Right lung (tissue), 5 donors: ENCODE results near the gene JMJD1C. TPM values are rescaled to one million over a fixed set of nuclear protein-coding genes. Genes with fewer than 3 reads are reported as not detected.
"Not testable (repeated sequence)": the region's sequence is repeated elsewhere in the genome, so short reads cannot be mapped to it uniquely, and the experiment has no call there.

Source experiments
- DNase-seq, 2 donors: peaks; one replicate each; pipeline ENCODE4 v3.0.0-alpha.2; 2013
- polyA plus RNA-seq, 5 donors: library from polyadenylated mRNA; unstranded; fragments of 120-200 nt; gene quantifications; one replicate each; pipeline versions ENCODE4 v1.2.1 to v1.2.3, GENCODE V29; 2013; ENCODE audit warnings: inconsistent platforms in 1 of 5, low replicate concordance in 1 of 5; ENCODE audit not compliant: insufficient read length in 5 of 5, insufficient read depth in 1 of 5

JMJD1C gene
- polyA plus RNA-seq, 5 donors = 72.1 to 130 (median 102) TPM

DNA sequence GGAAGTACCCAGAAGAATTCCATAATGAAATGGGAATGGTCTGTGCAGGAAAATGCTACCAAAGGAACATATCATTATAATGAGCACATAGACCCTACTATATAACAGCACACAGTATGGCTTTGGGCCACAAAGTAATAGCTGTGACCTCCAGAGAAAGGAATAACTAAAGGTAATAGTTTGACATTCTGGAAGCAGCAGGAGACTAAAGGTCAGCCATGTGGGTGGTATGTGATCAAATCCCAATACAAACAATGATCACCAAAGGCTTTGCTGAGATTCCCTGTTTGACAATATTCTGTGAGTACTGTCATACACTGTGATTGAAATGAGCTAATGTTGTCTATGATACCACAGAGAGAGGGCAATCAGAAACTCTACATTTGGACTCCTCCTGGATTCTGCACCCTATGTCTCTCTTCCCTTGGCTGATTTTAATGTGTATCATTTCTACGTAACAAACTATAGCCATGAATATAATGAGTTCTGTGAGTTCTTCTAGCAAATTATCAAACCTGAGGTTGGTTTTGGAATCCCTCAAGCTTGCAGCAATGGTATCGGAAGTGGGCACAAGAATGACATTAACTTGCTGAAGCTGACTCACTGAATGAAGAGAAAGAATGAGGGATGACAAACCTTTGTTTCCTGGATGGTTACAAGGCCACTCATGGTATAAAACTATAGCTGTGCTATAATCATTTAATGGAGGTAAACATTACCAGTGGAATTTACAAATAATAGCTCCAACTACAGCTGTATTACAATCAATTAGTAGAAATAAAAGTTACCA, 99.6 kb downstream of the JMJD1C start:
- DNase-seq = no peak

DNA sequence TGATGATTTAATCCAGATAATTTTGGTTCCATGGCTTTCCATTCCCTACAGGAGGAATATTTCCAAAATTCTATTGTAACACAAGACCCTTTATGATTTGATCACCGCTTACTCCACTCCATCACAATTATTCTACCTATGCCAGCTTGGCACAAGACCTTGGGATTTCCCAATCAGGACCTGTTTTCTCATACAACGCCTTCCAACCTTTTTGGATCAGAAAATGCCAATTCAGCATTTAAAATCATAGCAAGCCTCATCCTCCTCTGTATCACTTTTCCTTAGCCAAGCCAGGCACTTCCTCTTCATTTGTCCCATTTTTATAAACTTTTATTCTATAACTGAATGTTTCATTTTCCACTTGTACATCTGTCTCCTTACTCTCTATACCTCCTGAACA, 100.9 kb downstream of the JMJD1C start:
- DNase-seq = no peak

DNA sequence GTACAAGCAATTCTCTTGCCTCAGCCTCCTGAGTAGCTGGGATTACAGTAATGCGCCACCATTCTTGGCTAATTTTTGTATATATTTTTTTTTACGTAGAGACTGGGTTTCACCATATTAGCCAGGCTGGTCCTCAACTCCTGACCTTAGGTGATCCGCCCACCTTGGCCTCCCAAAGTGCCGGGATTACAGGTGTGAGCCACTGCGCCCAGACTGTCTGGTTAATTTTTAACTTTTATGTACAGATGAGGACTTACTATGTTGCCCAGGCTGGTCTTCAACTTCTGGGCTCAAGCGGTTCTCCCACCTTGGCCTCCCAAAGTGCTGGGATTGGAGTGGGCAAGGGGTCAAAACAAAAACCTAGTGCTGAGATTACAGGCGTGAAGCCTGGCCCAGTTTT, 101.8 kb downstream of the JMJD1C start:
- no peak for DNase-seq

DNA sequence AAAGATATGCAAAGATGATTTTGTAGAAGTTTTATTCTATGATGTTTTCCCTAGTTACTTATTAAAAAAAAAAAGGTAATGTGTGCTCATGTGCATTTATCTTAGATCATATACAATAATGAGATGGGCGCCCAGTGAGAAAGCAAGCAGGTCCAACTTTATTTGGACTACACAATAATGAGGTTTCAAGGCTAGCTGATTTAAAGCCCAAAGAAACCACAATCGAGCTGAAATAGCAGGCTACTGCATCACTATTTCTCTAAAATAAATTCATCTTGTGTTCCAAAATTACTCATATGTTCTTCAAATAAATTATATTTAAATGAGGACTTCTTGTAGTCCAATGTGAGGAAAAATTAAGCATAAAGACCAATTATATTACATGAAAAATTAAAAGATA, 110.1 kb downstream of the JMJD1C start:
- no peak for DNase-seq

DNA sequence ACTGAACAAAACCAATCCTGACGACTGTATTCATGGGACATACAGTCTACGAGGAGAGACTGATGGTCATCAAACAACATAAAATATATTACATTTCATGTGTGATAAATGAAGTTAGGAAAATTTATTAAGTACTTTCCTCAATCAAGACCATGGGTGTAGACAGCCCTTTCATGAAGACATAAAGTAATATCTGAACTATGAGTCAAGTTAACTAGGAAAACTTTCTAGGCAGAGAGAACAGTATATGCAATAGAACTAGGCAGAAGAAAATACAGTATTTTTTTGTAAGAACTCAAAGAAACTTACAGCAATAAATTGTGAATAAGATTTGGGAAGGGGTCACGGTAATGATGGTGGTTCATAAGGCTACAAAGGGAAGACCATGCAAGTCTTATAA, 112.8 kb downstream of the JMJD1C start:
- no peak for DNase-seq

DNA sequence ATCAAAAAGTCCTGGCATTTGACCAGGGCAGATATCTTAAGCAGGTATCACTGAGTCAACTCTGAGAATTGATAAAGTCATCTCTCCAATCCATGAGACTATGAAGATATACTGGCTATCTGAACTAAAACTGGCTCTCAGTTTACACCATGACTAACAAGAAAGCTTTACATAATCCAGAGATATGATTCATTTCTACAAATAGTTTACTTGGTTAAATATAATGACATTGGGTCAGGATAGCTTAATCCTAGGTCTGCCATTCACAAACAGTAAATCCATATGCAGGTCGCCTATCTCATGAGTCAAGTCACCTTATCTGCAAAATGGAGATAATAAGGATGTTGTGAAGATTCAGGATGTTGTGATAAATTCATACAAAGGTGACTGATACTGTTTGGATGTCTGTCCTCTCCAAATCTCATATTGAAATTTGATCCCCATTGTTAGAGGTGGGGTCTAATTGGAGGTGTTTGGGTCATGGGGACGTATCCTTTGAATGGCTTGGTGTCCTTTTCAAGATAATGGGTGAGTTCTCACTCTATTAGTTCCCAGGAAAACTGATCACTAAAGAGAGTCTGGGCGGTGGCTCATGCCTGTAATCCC, 117.4 kb downstream of the JMJD1C start:
- DNase-seq = no peak

DNA sequence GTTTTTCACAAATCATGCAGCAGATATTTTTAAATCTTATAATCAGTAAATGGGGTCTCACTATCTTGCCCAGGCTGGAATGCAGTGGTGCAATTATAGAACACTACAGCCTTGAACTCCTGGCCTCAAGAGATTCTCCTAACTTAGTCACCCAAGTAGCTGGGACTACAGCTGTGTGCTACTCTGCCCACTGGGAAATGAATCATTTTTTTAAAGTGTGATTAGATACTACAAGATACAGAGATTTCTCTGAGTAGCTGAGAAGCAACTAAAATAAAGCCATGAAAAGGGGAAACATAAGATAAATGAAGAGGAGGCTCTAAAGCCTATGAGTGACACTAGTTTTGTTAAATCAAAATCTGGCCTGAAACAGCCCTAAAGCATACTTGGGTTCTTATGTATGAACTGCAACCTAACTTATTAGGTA, 119.7 kb downstream of the JMJD1C start:
- DNase-seq = no peak

DNA sequence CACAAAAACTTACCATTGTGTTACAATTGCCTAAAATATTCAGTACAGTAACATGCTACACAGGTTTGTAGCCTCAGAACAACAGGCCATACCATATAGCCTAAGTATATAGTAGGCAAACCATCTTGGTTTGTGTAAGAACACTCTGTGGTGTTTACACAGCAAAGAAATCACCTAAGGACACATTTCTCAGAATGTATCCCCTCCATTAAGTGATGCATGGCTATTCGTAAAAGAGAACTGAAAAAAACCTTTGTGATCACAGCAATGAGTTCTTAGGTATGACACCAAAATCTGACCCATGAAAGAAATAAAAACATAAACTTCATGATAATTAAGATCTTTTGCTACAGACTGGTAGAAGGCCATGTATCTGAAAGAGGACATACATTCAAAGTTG, 121.5 kb downstream of the JMJD1C start:
- no peak for DNase-seq

DNA sequence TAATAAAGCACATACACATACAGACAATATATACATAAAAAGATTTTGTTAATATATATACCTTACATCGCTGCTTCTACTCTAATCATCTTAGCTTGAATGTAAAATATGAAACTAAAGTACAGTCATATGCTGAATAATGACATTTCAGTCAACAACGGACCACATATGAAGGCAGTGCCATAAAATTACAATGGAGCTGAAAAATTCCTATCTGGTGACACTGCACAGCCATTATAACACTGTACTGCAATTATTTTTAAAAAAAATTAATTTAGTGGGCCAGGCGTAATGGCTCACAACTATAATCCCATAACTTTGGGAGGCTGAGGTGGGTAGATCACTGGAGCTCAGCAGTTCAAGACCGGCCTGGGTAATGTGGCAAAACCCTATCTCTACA, 122.3 kb downstream of the JMJD1C start:
- no peak for DNase-seq

DNA sequence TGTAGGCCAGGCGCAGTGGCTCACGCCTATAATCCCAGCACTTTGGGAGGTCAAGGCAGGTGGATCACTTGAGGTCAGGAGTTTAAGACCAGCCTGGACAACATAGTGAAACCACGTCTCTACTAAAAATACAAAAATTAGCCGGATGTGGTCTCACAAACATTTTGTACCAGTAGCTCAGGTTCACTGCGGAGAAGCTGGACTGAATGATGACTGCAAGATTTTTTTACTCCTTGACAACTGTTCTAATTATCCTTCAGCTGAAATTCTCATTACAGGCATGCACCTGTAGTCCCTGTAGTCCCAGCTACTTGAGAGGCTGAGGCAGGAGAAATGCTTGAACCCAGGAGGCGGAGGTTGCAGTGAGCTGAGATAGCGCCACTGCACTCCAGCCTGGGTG, 126.1 kb downstream of the JMJD1C start:
- not testable (repeated sequence) for DNase-seq

DNA sequence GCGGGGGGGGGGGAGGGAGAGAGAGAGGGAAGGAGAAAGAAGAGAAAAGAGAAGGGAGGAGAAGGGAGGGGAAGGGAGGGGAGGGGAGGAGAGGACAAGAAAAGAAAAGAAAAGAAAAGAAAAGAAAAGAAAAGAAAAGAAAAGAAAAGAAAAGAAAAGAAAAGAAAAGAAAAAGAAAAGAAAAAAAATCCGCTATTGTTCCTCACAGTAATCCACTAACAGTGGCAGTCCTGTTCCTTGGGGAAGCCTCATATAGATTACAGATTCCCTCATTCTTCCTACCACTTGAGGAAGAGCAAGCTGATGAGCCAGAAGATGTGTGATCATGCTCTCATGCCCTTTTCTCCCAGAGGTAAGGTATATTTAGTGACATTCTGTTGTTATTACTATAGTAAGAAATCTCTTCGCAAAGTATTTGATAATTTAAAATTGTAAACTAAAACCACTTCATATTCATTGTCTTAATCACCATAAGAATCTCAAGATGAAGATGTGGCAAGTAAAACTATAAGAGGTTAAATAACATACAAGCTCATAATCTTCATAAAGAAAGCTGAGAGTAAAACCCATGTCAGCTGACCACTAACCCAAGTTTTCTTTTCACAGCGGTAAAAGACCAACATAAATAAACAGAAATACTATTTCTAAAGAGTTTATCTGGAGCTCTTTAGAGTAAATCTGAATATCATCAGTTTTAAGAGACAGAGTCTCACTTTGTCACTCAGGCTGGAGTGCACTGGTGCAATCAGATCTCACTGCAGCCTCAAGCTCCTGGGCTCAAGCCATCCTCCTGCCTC, 128.1 kb downstream of the JMJD1C start:
- DNase-seq = no peak

DNA sequence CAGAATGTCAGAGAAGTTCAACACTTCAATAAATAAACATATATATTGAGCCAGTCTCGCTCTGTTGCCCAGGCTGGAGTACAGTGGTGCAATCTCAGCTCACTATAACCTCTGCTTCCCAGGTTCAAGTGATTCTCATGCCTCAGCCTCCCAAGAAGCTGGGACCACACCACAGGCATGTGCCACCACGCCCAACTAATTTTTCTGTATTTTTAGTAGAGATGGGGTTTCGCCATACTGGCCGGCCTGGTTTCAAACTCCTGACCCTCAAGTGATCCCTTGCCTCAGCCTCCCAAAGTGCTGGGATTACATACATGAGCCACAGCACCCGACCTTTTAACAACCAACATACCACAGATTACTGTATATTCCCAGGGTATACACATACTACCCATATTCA, 134.2 kb downstream of the JMJD1C start:
- DNase-seq = no peak

DNA sequence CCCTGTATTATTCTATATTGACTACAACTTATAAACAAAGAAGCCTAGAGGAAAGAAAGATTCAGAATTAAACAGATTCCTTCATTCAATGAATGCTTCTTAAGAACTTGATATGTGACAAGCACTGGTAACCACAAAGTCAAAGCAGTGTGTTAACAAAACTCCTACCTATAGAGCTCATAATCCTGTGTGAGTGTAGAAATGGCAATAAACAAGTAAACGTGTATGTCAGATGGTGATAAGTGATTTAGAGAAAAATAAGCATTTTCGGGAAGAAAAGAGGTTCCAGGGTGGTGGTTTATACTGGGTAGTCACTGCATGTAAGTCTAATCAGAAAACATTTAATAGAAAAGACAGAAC, 141.3 kb downstream of the JMJD1C start:
- no peak for DNase-seq

DNA sequence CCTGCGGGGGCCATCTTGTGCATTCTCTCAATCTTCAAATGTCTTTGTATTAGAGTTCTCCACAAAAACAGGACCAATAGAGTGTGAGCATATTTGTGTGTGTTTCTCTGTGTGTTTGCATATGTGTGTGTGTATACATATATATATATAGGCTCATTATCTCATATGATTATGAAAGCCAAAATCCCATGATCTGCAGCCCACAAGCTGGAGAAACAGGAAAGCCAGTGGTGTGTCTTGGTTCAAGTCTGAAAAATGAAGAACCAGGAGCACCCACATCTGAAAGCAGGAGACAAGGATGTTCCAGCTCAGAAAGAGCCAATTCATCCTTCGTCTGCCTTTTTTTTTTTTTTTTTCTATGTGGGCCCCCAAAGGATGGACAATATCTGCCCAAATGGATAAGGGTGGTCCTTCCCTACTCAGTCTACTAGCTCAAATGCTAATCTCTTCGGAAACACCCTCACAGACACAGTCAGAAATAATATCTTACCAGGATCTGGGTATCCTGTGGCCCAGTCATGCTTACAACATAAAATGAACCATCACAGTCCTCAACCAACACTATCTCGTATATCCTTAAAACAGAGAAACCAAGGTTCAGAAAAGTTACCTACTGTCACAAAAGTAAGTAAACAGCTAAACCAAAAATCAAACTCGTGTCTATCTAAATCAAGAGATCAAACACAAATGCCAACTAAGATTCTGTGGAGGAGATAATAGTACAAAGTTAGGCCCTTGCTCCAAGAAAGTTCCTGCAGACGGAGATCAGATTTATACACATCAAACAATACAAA, 141.9 kb downstream of the JMJD1C start:
- no peak for DNase-seq

DNA sequence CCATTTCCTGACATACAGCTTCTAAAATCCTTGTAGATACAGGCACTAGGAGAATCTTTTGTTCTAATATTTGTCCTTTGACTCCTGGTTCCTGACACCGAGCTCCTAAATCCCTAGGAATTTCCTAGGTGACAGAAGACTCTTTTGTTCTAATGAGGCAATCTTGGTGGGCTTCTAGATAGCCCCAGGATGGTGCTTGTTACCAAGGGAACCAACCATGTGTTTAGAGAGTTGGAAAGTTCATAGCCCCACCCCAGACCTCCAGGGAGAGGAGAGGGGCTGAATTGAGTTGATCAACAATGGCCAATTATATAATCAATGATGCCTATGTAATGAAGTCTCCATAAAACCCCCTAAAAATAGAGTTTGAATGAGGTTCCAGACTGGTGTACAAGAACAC, 145.1 kb downstream of the JMJD1C start:
- DNase-seq = no peak

DNA sequence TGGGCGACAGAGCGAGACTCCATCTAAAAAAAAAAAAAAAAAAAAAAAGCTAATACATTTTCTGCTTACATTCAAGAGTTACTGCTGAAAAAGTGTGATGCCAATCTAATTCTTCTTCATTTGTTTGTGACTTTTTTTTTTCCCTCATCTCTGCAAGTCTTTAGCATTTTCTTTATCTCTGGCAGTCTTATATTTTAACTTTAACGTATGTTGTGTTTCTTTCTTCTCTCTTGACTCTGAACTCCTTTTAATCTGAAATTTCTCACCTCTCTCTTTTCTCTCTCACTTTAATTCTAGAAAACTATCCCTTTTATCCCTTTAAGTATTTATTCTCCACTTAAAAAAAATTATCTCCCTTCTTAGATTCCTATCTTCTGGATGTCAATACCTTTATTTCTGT, 146.5 kb downstream of the JMJD1C start:
- DNase-seq = no peak

DNA sequence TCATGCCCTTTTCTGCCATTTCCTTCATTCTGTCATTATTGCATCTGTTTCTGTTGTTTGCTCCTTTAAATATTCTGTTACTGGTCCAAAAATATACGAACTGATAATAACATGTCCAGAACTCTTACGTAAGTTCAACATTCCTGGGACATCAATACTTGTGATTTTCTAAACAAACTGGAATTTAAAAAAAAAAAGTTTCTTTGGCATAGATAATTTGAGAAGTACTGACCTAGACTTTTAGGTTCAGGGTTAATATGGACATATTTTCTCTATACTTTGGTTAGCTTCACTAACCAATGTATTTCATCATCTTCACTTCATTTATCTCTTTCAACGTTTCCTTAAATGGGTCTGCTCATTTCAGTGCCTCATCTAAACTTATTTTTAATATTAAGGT, 147.3 kb downstream of the JMJD1C start:
- DNase-seq = peak; percentile 9 to 20

DNA sequence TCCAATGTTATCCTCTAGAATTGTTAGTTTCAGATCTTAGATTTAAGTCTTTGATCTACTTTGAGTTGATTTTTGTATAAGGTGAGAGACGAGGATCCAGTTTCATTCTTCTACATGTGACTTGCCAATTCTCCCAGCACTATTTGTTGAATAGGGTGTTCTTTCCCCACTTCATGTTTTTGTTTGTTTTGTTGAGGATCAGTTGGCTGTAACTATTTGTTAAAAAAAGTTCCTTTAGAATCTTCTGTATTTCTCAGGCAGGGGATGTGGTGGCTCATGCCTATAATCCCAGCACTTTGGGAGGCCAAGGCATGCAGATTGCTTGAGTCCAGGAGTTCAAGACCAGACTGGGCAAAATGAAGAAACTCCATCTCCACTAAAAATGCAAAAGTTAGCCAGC, 151.8 kb downstream of the JMJD1C start:
- DNase-seq = no peak

DNA sequence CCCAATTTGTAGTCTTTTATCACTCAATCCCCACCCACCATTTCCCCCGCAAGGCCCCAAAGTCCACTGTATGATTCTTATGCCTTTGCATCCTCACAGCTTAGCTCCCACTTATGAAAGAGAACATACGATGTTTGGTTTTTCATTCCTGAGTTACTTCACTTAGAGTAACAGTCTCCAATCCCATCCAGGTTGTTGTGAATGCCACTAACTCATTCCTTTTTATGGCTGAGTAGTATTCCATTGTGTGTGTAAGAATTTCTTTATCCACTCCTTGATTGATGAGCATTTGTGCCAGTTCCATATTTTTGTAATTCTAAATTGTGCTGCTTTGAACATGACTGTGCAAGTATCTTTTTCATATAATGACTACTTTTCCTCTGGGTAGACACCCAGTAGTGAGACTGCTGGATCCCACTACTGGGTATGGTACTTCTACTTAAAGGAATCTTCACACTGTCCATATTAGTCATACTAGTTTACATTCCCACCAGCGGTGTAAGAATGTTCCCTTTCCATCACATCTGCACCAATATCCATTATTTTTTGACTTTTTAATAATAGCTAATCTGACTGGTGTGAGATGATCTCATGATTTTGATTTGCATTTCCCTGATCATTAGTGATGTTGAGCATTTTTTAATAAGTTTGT, 152.6 kb downstream of the JMJD1C start:
- DNase-seq = no peak

DNA sequence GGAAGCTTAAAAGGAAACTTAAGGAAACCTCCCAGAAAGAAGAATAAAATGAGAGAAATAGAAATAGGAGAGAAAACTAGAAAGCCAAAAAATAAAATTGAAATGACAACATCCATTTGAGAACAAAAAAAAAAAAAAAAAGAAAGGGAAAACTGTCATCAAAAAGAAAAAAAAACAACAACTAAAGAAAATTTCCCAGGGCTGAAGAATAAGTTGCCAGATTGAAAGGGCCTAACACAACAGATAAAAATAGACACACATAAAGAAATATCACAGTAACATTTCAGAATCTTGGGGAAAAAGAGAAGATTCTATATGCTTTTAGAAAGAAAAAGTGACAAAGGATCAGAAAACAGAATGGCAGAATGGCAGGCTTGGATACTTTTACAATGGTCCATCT, 157.1 kb downstream of the JMJD1C start:
- DNase-seq = no peak

DNA sequence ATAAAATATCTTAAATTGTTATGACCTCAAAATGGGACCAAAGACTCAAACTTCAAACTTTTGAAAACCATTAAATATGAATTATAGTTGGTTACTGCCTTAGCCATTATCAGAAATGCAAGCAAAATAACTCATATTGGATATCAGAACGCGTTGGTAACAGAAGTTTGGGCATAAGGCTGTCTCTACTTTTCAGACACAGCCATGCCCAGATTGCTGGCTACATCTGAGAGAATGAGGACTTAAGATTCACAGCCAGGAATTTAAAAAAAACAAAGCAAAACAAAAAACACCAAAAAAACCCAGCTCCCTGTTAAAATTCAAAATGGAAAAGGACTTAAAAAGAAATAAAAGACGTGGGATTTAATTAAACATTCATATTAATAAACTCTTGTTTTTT, 161.6 kb downstream of the JMJD1C start:
- no peak for DNase-seq

DNA sequence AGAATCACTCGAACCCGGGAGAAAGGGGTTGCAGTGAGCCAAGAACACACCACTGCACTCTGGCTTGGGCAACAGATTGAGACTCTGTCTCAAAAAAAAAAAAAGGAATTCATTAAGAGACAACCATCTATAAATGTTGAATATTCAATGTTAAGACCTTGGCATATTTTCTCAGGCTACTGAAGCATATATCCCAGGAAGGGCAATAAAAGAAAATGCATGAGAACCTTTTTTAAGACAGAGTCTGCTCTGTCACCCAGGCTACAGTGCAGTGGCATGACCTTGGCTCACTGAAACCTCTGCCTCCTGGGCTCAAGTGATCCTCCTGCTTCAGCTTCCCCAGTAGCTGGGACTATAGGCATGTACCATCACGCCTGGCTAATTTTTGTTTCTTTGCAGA, 165.0 kb downstream of the JMJD1C start:
- DNase-seq = no peak
